ENCODE results near the gene CRYBG3.

The CRYBG3 gene

DNA sequence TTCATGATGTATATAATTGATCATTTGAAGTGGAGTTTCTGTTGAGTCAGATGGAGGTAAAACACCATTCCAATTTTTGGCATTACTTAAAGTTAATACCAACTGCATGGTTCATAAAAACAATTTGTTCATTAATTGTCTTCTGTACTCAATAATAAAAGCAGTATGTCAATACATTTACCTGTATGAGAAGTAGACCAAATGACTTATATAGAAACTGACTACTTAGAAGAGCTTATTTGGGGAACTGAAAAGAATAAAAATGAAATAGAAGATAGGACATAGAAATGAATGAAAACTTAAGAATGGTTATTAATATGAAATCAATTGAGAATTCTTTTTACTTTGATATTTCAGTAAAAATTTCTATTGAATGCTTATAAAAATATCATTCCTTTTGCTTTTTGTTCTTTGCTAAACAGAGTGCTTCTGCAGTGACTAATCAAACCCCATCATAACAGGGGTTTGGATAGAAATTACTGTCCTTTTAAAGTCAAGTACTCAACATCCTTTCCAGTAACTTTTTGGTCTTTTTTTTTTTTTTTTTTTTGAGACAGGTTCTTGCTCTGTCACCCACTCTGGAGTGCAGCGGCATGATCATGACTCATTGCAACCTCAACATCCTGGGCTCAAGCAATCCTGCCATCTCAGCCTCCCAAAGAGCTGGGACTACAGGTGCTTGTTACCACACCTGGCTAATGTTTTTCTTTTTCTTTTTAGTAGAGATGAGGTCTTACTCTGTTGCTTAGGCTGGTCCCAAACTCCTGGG is 6.5 kb upstream of the CRYBG3 start:
- H3K36me3 ChIP-seq (ENCODE audit: control insufficient read depth in 4 of 4, insufficient read depth in 4 of 4, low read length in 3 of 4): no peaks in the 10 kb centered on the region
- ChIA-PET POLR2A (no interaction called here), CTCF (no interaction called here)
- no CpG with 5 or more reads among the region's 1 CpG for WGBS (ENCODE audit: insufficient coverage)
- H3K9me3 ChIP-seq (ENCODE audit: control extremely low read depth in 1 of 5, control insufficient read depth in 4 of 5, insufficient read depth in 2 of 5, low read depth in 1 of 5, low read length in 4 of 5): no peaks in the 10 kb centered on the region
- DNase-seq: peak in 2 of 3 donors; percentile 36 to 57
- no peak overlapping the region for H3K27ac ChIP-seq (ENCODE audit: insufficient read depth in 1 of 2, low read depth in 1 of 2, low read length in 2 of 2, poor library complexity in 1 of 2, severe bottlenecking in 2 of 2)
- H3K4me3 ChIP-seq (ENCODE audit: control insufficient read depth in 1 of 7, extremely low read depth in 1 of 7, insufficient read depth in 4 of 7, low read depth in 2 of 7, low read length in 6 of 7): no peak overlapping the region
- no peaks in the 10 kb centered on the region for H3K4me1 ChIP-seq (ENCODE audit: control extremely low read depth in 1 of 4, control insufficient read depth in 4 of 4, insufficient read depth in 4 of 4, low read length in 3 of 4)
- peaks cover 0 to 6% (median 0%) of the 10 kb centered on the region in 5 experiments for H3K27me3 ChIP-seq (replicated peaks in 2 of 5; ENCODE audit: control insufficient read depth in 4 of 5, insufficient read depth in 5 of 5, low read length in 4 of 5)

DNA sequence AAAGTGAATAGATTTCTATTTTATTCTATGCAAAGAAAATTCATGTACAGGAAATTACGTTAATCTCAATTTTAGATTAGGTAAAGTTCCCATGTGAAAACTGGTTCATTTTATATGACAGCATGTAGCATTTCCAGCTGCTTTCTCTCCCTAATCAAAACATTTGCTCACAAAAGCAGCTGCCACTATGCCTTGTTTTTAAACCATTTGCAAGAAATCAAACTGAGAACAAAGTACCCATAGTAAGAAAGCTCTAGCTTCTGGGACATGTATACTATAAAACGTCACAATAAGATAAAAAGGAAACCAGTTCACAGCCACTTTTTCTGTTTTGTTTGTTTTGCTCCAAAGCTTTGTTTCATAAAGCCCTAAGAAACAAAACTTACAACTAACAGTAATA is 5.0 kb upstream of the CRYBG3 start:
- Histone ChIP-seq H3K4me3 (ENCODE audit: control insufficient read depth in 1 of 7, extremely low read depth in 1 of 7, insufficient read depth in 4 of 7, low read depth in 2 of 7, low read length in 6 of 7) (no peak overlapping the region), H3K9me3 (ENCODE audit: control extremely low read depth in 1 of 5, control insufficient read depth in 4 of 5, insufficient read depth in 2 of 5, low read depth in 1 of 5, low read length in 4 of 5) (no peaks in the 10 kb centered on the region), H3K27me3 (replicated peaks in 2 of 5; ENCODE audit: control insufficient read depth in 4 of 5, insufficient read depth in 5 of 5, low read length in 4 of 5) (peaks cover 0 to 6% (median 4%) of the 10 kb centered on the region in 5 experiments), H3K27ac (ENCODE audit: insufficient read depth in 1 of 2, low read depth in 1 of 2, low read length in 2 of 2, poor library complexity in 1 of 2, severe bottlenecking in 2 of 2) (no peak overlapping the region), H3K4me1 (ENCODE audit: control extremely low read depth in 1 of 4, control insufficient read depth in 4 of 4, insufficient read depth in 4 of 4, low read length in 3 of 4) (peaks cover 0 to 10% (median 7%) of the 10 kb centered on the region in 4 experiments), H3K36me3 (ENCODE audit: control insufficient read depth in 4 of 4, insufficient read depth in 4 of 4, low read length in 3 of 4) (no peaks in the 10 kb centered on the region)
- ChIA-PET CTCF (interaction anchor here (1.0 to 1.7 kb wide), 2 partner anchors 24 to 205 kb away, joined by 3 to 7 read pairs; no protein-coding TSS in a partner anchor), POLR2A (interaction anchor here (0.7 kb wide), 1 partner anchor 13 kb away, joined by 3 read pairs; no protein-coding TSS in a partner anchor)
- DNase-seq: no peak
- 100% methylated on average over 1 of the region's 2 CpGs for WGBS (ENCODE audit: insufficient coverage)

DNA sequence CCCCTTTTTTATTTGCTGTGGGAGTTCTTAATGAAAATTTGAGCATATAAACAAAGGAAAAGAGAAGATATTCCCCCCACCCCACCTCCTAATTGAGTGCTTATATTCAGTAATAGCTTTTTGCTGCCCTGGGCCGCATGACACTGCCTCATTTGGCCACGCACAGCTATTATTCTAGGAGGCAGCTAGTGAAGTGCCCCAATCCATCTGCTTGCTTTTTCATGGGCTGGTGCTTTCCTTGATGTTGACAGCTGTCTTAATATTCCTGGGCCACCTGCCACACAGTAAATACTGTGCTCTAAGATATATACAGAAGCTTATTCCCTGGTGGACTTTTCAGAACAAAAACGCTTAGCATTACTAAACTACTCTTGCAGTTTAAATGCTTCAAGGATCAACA is 3.8 kb upstream of the CRYBG3 start:
- ChIA-PET CTCF (no interaction called here), POLR2A (no interaction called here)
- 85% methylated on average over 2 of the region's 3 CpGs for WGBS (ENCODE audit: insufficient coverage)
- Histone ChIP-seq H3K36me3 (ENCODE audit: control insufficient read depth in 4 of 4, insufficient read depth in 4 of 4, low read length in 3 of 4) (no peaks in the 10 kb centered on the region), H3K9me3 (ENCODE audit: control extremely low read depth in 1 of 5, control insufficient read depth in 4 of 5, insufficient read depth in 2 of 5, low read depth in 1 of 5, low read length in 4 of 5) (no peaks in the 10 kb centered on the region), H3K27me3 (replicated peaks in 2 of 5; ENCODE audit: control insufficient read depth in 4 of 5, insufficient read depth in 5 of 5, low read length in 4 of 5) (peaks cover 0 to 13% (median 10%) of the 10 kb centered on the region in 5 experiments), H3K4me1 (ENCODE audit: control extremely low read depth in 1 of 4, control insufficient read depth in 4 of 4, insufficient read depth in 4 of 4, low read length in 3 of 4) (peaks cover 0 to 21% (median 16%) of the 10 kb centered on the region in 4 experiments), H3K4me3 (ENCODE audit: control insufficient read depth in 1 of 7, extremely low read depth in 1 of 7, insufficient read depth in 4 of 7, low read depth in 2 of 7, low read length in 6 of 7) (no peak overlapping the region), H3K27ac (ENCODE audit: insufficient read depth in 1 of 2, low read depth in 1 of 2, low read length in 2 of 2, poor library complexity in 1 of 2, severe bottlenecking in 2 of 2) (no peak overlapping the region)
- DNase-seq: no peak

DNA sequence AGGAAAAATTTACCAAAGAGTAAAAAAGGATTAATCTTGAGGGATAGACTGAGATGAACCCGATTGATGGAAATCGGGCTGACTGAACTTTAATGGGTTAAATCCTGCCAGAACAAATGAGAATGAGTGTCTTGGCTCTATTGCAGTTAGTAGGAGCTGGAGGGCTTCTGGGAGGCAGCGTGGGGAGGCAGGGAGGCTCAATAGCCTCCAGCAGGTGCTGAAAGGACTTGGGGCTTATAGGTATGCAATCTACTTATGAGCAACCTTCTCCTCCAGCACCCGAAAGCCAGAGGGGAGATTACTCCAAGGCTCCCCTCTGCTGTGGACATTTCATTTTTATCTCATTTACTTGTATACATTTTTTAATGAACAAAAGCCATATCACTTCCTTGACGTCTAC is 1.0 kb upstream of the CRYBG3 start:
- Histone ChIP-seq H3K36me3 (ENCODE audit: control insufficient read depth in 4 of 4, insufficient read depth in 4 of 4, low read length in 3 of 4) (no peaks in the 10 kb centered on the region), H3K4me1 (ENCODE audit: control extremely low read depth in 1 of 4, control insufficient read depth in 4 of 4, insufficient read depth in 4 of 4, low read length in 3 of 4) (peaks cover 0 to 24% (median 18%) of the 10 kb centered on the region in 4 experiments), H3K27me3 (replicated peaks in 2 of 5; ENCODE audit: control insufficient read depth in 4 of 5, insufficient read depth in 5 of 5, low read length in 4 of 5) (peaks cover 0 to 21% (median 12%) of the 10 kb centered on the region in 5 experiments), H3K4me3 (ENCODE audit: control insufficient read depth in 1 of 7, extremely low read depth in 1 of 7, insufficient read depth in 4 of 7, low read depth in 2 of 7, low read length in 6 of 7) (peak overlapping the region in 6 of 7 experiments; percentile 71 to 89 (median 84)), H3K27ac (ENCODE audit: insufficient read depth in 1 of 2, low read depth in 1 of 2, low read length in 2 of 2, poor library complexity in 1 of 2, severe bottlenecking in 2 of 2) (no peak overlapping the region), H3K9me3 (ENCODE audit: control extremely low read depth in 1 of 5, control insufficient read depth in 4 of 5, insufficient read depth in 2 of 5, low read depth in 1 of 5, low read length in 4 of 5) (no peaks in the 10 kb centered on the region)
- 98% methylated on average over 4 of the region's 5 CpGs for WGBS (ENCODE audit: insufficient coverage)
- ChIA-PET CTCF (interaction anchor here (0.8 to 1.5 kb wide), 6 partner anchors 12 to 218 kb away, joined by 3 to 5 read pairs (median 3); no protein-coding TSS in a partner anchor), POLR2A (interaction anchor here (0.5 kb wide), 1 partner anchor 29 kb away, joined by 3 read pairs; no protein-coding TSS in a partner anchor)
- no peak for DNase-seq

DNA sequence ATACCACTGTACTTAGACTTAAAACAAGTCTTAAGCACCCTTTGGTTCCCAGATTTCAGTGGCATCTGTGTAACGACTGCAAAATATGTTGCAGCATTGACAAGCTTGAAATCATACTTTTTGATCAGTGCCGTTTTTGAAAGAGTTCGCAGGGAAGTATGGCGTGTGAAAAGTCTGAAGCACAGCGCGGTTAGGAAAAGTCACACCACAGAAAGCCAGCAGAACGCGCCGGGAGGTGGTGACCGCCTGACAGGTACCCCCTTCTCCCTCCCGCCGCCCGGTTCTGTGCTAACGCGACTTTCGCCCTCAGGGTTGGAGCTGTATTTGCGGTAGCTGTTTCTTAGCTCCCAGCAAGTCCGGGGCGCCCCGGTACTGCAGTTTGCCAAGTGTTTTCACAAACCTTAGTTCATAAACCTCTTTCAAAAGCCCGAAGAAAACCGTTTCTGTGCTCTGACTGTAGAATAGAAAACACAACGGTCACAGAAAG is 481 bp upstream of the CRYBG3 start:
- Histone ChIP-seq H3K9me3 (ENCODE audit: control extremely low read depth in 1 of 5, control insufficient read depth in 4 of 5, insufficient read depth in 2 of 5, low read depth in 1 of 5, low read length in 4 of 5) (no peaks in the 10 kb centered on the region), H3K27me3 (replicated peaks in 2 of 5; ENCODE audit: control insufficient read depth in 4 of 5, insufficient read depth in 5 of 5, low read length in 4 of 5) (peaks cover 0 to 21% (median 12%) of the 10 kb centered on the region in 5 experiments), H3K4me1 (ENCODE audit: control extremely low read depth in 1 of 4, control insufficient read depth in 4 of 4, insufficient read depth in 4 of 4, low read length in 3 of 4) (peaks cover 0 to 24% (median 18%) of the 10 kb centered on the region in 4 experiments), H3K36me3 (ENCODE audit: control insufficient read depth in 4 of 4, insufficient read depth in 4 of 4, low read length in 3 of 4) (no peaks in the 10 kb centered on the region), H3K27ac (ENCODE audit: insufficient read depth in 1 of 2, low read depth in 1 of 2, low read length in 2 of 2, poor library complexity in 1 of 2, severe bottlenecking in 2 of 2) (no peak overlapping the region), H3K4me3 (ENCODE audit: control insufficient read depth in 1 of 7, extremely low read depth in 1 of 7, insufficient read depth in 4 of 7, low read depth in 2 of 7, low read length in 6 of 7) (peak overlapping the region; percentile 47 to 89 (median 84))
- CTCF ChIA-PET: interaction anchor here (0.9 to 1.8 kb wide), 6 partner anchors 12 to 217 kb away, joined by 3 to 5 read pairs (median 4); no protein-coding TSS in a partner anchor
- DNase-seq: peak in 1 of 3 donors; percentile 86
- WGBS (ENCODE audit: insufficient coverage): 0% methylated on average over 23 of the region's 23 CpGs
- POLR2A ChIA-PET: interaction anchor here (0.5 kb wide), 1 partner anchor 29 kb away, joined by 3 read pairs; no protein-coding TSS in a partner anchor

DNA sequence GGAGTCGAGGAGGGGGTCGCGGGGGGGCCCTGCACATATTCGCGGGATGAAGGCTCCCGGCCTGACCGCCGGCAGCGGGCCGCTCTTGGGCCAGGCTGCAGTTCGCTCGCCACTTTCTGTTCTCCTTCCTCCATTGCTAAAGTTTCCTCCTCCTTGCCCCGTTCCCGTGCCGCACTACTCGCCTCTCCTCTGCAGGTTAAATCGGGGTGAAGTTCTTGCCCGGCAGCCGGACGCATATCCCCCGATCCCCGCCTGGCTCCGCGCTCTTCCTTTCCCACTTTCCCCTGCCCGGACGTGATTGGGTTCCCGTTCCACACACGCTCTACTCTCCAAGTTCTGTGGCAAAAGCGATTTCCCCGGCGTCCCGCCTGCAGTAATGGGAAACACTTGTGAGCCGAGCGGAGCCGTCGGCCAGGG is 556 bp downstream of the CRYBG3 start:
- peak overlapping the region; percentile 47 to 89 (median 84) for H3K4me3 ChIP-seq (ENCODE audit: control insufficient read depth in 1 of 7, extremely low read depth in 1 of 7, insufficient read depth in 4 of 7, low read depth in 2 of 7, low read length in 6 of 7)
- CTCF ChIA-PET: interaction anchor here (1.0 to 1.8 kb wide), 2 partner anchors 149 to 200 kb away, joined by 4 to 5 read pairs; no protein-coding TSS in a partner anchor
- peaks cover 0 to 24% (median 18%) of the 10 kb centered on the region in 4 experiments for H3K4me1 ChIP-seq (ENCODE audit: control extremely low read depth in 1 of 4, control insufficient read depth in 4 of 4, insufficient read depth in 4 of 4, low read length in 3 of 4)
- no peaks in the 10 kb centered on the region for H3K9me3 ChIP-seq (ENCODE audit: control extremely low read depth in 1 of 5, control insufficient read depth in 4 of 5, insufficient read depth in 2 of 5, low read depth in 1 of 5, low read length in 4 of 5)
- 1% methylated on average over 35 of the region's 36 CpGs for WGBS (ENCODE audit: insufficient coverage)
- DNase-seq: peak; percentile 9 to 39 (median 20)
- H3K36me3 ChIP-seq (ENCODE audit: control insufficient read depth in 4 of 4, insufficient read depth in 4 of 4, low read length in 3 of 4): no peaks in the 10 kb centered on the region
- POLR2A ChIA-PET: no interaction called here
- H3K27me3 ChIP-seq (replicated peaks in 2 of 5; ENCODE audit: control insufficient read depth in 4 of 5, insufficient read depth in 5 of 5, low read length in 4 of 5): peaks cover 0 to 21% (median 12%) of the 10 kb centered on the region in 5 experiments
- no peak overlapping the region for H3K27ac ChIP-seq (ENCODE audit: insufficient read depth in 1 of 2, low read depth in 1 of 2, low read length in 2 of 2, poor library complexity in 1 of 2, severe bottlenecking in 2 of 2)
